Measurements from ENCODE around the gene SDR42E2.

SDR42E2 gene

DNA sequence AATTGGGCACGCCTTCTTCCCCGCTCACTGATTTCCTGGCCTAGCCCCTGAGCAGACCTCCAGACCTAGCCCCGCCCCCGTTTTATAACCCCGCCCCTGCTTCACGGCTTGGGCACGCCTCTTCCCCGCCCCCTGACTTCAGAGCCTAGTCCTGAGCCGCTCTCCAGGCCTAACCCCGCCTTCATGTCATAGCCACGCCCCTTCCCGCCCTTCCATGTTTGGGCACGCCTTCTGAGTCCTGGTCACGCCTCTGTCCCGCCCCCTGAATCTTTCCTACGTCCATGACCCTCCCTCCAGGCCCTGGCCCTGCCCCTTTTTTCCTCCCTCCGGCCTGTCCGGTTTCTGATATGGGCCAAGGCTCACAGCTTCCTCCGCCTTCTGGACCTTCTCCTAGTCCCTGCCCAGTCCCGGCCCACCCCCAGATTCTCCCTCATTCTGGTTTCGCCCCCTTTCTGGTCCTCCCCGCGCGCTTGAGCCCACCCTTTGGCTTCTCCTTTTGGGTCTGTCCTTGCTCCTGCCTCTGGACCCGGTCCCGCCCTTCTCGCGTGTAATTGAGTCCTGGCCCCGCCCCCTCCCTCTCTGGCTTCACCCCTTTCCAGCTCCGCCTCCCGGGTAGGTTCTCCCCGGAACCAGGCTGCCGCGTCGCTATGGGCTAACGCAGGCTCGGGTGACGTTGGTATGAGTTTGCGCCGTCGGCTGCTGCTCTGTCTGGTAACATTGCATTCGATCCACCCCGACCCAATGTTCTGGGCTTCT, 28.6 kb downstream of the SDR42E2 start:
- in situ Hi-C loops (cut with HindIII; ENCODE audit: low sequenced_read_pairs) = loop anchor here (25.0 kb wide), 1 partner anchor 104 kb away; the partner anchor contains the start of gene VWA3A

DNA sequence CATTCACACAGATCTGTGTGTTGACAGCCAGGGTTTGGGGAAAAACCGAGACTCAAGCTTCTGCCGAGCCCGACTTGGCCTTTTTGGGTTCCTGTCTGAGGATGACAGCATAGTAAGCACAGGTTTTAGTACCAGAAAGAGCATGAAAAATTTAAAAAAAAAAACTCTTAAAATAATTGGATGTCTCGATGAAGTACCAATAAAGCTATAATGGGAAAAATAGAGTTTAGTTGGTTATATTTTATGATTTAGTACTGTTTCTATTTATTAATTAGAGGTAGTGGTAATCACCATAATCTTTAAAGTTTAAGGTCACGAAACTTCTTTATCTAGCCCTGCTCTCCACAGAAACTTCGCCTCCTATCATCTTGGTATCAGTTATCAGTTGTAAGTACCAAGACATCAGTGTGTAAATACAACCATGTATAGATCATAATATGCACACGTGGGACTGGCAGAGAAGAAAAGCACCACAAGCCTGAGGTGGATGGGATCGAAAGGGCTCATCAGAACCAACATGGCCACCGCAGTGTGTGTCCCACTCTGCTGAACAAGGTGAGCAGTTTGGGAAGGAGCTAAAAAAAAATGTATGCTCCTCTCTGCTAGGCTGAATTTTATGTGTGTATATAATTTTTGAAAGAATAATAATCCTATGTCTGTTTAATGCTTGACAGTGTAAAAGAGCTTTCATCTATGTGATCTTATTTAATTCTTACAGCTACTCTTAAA, 29.4 kb downstream of the SDR42E2 start:
- in situ Hi-C loops (cut with HindIII; ENCODE audit: low sequenced_read_pairs) = loop anchor here (25.0 kb wide), 1 partner anchor 104 kb away; the partner anchor contains the start of gene VWA3A

DNA sequence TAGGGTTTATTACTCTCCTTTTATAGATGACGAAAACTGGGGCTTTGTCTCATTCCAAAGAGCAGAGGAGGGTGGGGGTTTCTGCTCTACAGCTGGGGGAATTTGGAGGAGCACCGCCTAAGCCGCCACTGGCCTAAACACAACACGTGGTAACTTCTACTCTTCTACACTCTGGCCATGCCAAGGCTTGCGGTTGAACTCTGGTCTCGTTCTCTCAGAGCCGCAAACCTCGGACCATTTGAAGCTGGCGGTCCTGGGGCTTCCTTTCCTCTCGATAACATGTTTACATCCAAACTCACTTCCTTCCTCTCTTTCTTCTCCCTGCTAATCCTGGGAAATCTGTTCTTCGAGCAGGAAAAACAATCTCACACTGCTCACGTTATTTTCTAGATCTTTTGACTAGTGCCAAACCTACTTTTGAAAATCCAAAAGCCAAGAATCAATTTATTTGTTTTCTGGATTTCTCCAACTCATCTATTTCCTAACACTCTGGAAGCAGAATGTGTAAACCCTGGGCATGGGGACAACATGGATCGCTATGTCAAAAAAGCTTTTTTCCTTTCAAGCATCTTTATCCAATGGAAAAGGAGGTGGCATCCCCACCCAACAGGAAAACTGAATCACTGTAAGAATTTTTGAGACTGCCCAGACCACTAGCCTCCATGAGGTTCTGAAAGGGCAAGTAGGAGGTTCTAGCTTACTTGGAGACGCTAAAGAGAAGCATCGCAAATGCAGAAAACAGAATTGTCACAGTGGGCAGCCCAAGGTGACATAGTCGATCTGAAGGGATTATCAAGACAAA, 30.2 kb downstream of the SDR42E2 start:
- in situ Hi-C loops (cut with HindIII; ENCODE audit: low sequenced_read_pairs) = loop anchor here (25.0 kb wide), 1 partner anchor 105 kb away; the partner anchor contains the start of gene VWA3A

DNA sequence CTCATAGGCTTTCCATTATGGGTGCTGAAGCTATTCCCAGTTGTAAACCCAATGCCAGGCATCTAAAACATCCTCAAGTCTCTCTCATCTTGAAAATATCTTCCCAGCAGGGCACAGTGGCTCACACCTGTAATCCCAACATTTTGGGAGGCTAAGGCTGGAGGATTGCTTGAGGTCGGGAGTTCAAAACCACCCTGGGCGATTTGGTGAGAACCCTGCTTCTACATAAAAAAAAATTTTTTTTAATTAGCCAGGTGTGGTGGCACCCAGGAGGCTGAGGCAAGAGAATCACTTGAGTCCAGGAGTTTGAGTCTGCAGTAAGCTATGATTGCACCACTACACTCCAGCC, 30.7 kb downstream of the SDR42E2 start:
- in situ Hi-C loops (cut with HindIII; ENCODE audit: low sequenced_read_pairs) = loop anchor here (25.0 kb wide), 1 partner anchor 106 kb away; the partner anchor contains the start of gene VWA3A

DNA sequence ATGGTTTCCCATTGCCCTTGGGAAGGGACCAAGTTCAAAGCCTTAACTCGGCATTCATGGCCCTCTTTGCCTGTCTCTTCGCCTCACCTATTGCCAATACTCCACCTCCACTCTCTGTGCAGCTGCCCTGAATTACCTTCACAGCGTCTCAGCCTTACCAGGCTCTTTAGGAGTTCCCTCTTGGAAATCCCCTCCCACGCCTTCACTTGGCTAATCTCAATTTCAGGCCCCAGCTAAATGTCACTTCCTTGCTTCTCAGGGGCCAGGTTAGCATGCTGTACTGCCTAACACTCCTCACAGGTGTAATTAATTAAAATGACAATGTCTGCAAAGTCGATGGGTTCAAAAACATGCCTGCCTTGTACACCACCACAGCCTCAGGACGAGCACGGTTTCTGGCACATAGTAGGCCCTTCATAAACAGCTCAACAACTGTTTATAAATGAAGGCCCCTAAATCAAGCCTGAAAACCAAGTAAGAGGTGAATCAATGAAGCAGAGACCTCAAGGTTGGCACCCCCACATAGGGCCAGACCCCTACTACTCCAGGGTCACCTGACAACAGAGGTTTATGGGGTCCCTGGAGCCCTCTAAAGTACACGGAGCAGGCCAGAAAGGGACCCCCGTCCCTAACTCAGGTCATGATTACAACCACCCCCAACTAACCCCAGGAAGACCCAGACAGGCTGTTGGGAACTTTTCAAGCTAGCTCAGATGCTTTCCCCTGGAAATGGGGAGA, 32.6 kb downstream of the SDR42E2 start:
- in situ Hi-C loops (cut with HindIII; ENCODE audit: low sequenced_read_pairs) = loop anchor here (25.0 kb wide), 1 partner anchor 108 kb away; the partner anchor contains the start of gene VWA3A

DNA sequence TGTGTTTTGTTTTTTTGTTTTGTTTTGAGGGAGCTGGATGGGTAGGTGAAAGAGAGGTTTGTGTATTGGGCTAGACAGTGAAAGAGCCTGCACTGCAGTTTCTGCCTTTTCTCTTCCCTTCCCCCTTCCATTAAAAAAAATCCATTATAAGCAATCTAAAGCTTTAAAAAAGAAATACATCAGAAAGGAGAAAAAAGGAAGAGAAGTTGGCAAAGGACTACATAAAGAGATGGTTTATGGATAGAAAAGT, 33.1 kb downstream of the SDR42E2 start:
- in situ Hi-C loops (cut with HindIII; ENCODE audit: low sequenced_read_pairs) = loop anchor here (25.0 kb wide), 1 partner anchor 108 kb away; the partner anchor contains the start of gene VWA3A

DNA sequence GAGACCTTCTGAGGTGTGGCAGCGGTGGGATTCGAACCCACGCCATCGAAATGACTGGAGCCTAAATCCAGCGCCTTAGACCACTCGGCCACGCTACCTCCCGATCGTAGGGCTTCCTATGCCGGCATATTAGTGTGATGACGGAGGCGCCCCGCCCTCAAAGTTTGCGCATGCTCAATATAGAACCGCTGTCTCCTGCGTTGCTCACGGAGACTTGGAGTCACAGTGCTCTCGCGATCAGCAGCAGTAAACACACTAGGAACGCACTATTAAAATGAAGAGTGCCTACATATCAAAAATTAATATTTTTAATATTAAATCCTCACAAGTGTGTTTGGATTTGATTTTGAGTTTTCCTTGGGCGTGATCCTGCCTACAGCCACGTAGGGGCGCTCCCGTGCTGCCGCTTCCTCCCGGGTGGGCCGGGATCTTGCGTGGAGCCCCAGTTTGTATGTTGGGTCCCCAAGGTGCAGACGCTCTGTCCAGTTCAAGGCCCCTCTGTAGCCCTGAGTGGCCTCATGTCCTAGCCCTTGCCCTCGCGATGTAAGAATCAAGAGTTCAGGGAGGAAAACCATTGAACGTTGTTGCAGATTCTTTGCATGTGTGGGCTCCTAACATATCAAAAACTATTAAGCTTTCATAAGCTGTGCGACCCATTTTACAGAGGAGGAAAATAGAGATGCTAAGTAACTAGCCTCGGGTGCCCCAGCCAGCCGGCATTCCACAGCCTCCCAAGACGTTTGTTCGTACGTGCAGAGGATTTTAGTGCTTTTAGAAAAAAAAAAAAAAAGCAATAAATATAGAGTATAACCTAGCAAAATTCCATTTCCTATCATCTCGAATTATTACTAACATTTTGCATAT, 33.6 kb downstream of the SDR42E2 start:
- in situ Hi-C loops (cut with HindIII; ENCODE audit: low sequenced_read_pairs) = loop anchor here (25.0 kb wide), 1 partner anchor 109 kb away; the partner anchor contains the start of gene VWA3A

DNA sequence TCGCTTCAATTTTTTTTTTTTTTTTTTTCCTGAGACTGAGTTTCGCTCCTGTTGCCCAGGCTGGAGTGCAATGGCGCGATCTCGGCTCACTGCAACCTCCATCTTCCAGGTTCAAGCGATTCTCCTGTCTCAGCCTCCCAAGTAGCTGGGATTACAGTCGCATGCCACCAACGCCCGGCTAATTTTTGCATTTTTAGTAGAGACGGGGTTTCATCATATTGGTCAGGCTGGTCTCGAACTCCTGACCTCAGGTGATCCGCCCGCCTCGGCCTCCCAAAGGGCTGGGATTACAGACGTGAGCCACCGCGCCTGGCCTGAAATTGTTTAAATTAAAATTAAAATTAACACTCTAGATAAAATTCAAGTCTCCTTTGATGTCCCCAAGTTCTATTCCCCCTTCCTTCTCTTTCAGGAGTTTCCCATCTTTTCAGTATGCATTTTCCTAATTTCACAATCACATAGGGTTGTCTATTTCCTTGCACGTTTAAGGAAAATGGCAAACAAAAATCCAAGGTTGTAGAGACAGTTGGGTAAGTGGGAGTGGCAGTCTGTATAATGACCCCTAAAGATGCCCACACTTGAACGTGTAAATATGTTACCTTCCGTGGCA, 34.4 kb downstream of the SDR42E2 start:
- in situ Hi-C loops (cut with HindIII; ENCODE audit: low sequenced_read_pairs) = loop anchor here (25.0 kb wide), 1 partner anchor 109 kb away; the partner anchor contains the start of gene VWA3A

DNA sequence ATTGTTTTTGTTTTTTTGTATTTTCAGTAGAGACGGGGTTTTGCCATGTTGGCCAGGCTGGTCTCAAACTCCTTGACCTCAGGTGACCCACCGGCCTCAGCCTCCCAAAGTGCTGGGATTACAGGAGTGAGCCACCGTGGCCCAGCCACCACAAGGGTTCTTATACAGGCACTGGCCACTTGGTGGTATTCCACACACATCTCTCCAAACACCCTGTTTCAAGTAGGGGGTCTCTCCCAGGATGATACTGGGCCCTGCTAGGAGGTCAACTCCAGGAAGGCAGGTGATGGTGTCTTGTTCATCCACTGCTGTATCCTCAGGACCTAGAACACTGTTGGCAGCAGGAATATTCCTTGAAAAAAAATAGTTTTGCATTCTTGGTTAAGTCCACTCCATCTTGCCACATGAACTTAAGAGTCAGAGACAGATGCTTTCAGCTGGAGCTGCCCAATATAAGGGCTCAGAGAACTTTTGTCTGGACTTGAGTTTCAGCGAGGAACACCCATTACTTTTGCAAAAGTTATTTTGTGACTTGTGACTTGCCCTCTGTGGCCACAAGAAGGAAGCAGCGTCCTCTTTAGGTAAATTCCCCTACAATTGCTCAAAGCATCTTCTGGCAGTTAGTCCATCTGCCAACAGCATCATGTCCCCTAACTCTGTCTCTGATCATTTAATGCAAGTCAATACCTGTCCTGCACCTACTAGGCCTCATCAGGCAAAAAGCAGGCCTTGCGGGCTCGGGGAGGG, 36.4 kb downstream of the SDR42E2 start:
- in situ Hi-C loops (cut with HindIII; ENCODE audit: low sequenced_read_pairs) = loop anchor here (25.0 kb wide), 1 partner anchor 111 kb away; the partner anchor contains the start of gene VWA3A

DNA sequence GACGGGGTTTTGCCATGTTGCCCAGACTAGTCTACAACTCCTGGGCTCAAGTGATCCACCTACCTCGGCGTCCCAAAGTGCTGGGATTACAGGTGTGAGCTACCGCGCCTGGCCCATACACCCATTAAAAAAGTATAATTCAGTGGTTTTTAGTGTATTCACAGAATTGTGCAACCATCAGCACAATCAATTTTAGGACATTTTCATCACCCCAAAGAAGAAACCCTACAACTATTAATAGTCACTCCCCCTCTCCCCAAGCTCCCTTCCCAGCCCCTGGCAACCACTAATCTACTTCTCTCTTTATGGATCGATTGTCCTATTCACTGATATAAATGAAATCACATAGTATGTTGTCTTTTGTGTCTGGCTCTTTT, 39.9 kb downstream of the SDR42E2 start:
- in situ Hi-C loops (cut with HindIII; ENCODE audit: low sequenced_read_pairs) = no loop called here

DNA sequence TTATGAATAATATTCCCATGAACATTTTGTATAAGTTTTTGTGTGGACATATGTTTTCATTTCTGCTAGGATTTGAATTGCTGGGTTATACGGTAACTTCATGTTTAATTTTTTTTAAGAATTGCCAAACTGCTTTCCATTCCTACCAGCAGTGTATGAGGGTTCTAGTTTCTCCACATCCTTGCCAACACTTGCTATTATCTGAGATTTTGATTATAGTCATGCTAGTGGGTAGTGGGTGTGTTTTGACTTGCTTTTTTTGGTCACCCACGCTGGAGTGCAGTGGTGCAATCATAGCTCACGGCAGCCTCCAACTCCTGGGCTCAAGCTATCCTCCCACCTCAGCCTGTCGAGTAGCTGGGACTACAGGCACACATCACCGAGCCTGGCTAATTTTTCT, 40.8 kb downstream of the SDR42E2 start:
- in situ Hi-C loops (cut with HindIII; ENCODE audit: low sequenced_read_pairs) = no loop called here

DNA sequence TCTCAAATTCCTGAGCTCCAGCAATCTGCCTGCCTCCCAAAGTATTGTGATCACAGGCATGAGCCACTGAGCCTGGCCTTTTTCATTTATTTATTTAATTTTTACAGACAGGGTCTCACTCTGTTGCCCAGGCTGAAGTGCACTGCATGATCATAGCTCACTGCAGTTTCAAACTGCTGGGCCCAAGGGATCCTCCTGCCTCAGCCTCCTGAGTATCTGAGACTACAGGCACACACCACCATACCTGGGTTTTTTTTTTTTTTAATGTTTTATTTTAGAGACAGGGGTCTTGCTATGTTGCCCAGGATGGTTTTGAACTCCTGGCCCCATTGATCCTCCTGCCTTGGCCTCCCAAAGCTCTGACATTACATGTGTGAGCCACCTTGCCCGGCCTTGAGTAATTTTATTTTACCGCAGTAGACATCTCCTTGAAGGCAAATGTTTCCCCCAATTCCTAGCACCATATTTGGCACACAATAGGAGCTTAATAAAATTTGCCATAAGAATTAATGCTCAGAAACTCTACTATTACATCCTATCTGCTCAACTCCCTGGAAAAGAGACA, 41.9 kb downstream of the SDR42E2 start:
- in situ Hi-C loops (cut with HindIII; ENCODE audit: low sequenced_read_pairs) = no loop called here

DNA sequence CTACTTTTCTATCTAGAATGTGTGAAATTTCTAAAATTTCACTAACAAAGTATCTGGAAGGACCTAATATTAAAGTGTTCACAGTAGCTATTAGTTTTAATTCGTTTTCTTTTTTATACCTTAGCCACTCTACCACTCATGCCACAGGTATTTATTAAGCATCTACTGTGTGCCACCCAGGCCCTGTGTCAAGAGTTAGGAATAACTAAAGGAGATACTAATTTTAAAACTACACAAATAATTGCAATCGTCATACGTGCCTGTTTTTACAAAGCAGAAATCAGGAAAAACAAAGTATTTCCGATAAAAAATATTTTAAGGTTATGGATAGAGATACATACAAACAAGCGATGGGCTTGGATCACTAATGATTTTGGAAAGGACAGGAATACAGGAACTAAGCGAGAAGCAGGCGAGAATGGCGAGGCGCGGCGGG, 43.3 kb downstream of the SDR42E2 start:
- in situ Hi-C loops (cut with HindIII; ENCODE audit: low sequenced_read_pairs) = no loop called here

DNA sequence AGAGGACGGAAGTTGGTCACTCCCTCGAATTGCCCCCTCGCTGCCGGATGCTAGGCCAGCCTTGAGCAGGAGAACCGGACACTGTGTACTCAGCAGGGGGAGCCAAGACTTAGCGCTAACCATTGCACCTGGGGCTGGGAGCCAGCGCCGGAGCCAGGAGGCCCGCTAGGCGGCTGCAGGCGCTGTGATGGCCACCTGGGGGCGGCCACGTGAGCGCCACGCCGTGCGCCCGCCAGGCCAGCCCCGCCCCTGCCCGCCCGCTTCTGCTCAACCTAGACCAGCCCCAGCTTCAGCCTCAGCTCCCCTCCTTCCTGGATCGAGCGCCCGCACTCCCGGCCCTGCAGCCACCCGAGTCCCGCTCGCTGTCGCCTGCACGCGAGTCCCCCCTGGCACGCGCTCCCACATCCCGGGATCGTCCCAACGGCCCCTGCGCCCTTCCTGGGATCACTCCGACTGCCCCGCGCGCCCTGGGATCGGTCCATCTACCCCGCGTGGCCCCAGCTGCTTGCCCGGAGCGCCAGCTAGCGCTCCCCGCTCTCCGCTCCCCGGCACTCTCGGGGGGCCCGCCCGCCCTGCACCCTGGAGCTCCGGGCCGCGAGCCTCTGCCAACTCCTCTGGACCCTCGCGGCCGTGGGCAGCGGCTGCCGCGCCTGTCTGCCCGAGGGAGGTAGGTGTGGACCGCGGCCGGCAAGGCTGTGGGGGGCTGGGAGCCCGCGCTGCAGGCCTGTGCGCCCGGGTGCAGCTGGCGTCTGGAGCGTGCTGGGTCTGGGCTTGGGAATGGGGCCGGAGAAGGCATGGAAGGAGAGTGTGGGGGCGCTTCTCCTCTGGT, 43.9 kb downstream of the SDR42E2 start, which contains the start of gene EEF2K:
TSS of gene EEF2K (plus strand) at position 266 of the 829 bp plus-strand sequence. CDS start 19,452 bp downstream, outside the sequence.
- in situ Hi-C loops (cut with HindIII; ENCODE audit: low sequenced_read_pairs) = no loop called here

DNA sequence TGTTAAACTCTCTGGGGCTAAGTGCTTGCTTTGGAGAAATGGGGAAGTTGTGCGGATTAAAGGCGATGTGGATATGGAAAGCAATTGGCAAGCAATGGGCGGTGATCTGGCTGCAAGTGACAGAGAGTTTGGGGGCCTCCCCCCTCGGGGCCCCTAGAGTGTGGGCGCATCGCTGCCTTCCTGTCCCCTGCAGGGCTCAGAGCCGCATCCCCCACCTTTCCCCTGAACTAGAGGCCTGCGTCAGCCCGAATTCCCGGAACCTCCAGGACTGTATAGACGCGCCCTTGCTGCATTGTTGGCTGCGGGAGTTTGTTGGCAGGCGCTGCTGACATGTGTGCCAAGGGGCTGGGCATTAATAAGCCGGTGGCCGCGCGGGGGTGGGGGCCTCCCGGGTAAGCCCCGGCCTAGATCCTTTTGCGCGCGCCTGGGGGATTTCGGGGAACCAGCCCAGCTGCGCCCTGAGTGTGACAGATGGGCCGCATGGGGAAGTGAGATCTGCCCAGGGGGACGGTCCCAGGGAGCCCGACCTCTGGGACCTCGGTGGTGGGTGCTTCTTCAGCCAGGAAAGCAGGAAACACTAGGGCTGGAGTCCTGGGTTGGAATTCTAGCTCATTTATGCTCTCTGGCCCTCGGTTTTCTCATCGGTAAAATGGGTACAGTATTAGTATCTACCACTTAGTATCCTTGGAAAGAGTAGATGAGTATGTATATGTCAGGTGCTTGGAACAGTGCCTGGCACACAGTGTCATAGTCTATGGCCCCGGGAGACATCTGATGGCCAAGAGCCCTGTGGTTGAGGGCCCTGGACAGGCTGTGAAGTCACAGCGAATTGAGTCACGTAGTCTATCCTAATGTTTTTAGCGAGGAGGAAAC, 44.8 kb downstream of the SDR42E2 start:
- in situ Hi-C loops (cut with HindIII; ENCODE audit: low sequenced_read_pairs) = no loop called here

DNA sequence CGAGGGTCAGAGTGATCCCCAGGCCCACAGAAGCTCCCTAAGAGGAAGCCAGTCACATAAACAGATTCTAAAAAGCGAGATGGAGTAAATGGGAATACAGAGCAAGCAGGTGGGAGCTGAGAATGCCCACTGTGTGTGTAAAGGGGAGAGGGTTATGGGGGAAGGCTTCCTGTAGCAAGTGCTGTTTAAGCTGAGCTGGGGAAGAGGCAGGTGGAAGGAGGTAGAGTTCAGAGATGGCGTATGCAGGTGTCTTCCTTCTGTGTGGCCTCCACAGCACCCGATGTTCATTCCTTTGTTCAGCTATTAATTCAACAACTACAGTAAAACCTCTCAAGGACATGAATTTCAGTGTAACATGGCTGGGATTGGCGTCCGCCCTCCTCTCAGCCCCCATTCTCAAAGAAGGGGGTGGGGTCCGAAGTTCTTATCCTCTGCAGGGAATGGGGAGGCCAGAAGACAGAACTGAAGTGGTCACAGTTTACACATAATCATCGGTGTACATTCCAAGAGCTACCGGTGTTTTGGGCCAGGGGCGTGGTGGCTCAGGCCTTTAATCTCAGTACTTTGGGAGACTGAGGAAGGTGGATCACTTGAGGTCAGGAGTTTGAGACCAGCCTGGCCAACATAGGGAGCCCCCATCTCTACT, 45.5 kb downstream of the SDR42E2 start:
- in situ Hi-C loops (cut with HindIII; ENCODE audit: low sequenced_read_pairs) = no loop called here
